ENCODE measurements around the gene DPM2. TPM values are rescaled to one million over a fixed set of nuclear protein-coding genes. Genes with fewer than 3 reads are reported as not detected.

DPM2 gene
- total RNA-seq, 1 donor from 2014 or later, result 12.1 TPM

GRCh38 chr9:127899128-127899943, 38.3 kb downstream of the DPM2 start, which contains the start of gene ST6GALNAC6:
ST6GALNAC6 (minus strand) TSS chr9:127899603; CDS start chr9:127897981, 1,622 bp downstream.
- DNase-seq (ENCODE audit: low read depth, low spot score), result no peak

- DNase-seq (ENCODE audit: low read depth, low spot score), result no peak
These were observed 39.1 kb downstream of the DPM2 start for GRCh38 chr9:127898433-127899127.

GRCh38 chr9:127897193-127897692, 40.4 kb downstream of the DPM2 start:
- DNase-seq (ENCODE audit: low read depth, low spot score), result no peak

GRCh38 chr9:127896395-127897192, 41.1 kb downstream of the DPM2 start:
- DNase-seq (ENCODE audit: low read depth, low spot score), result no peak

- no peak for DNase-seq (ENCODE audit: low read depth, low spot score)
These were observed 41.8 kb downstream of the DPM2 start for GRCh38 chr9:127895811-127896210.

- DNase-seq (ENCODE audit: low read depth, low spot score), result no peak
These were observed 44.3 kb downstream of the DPM2 start for GRCh38 chr9:127893392-127893791.

- no peak for DNase-seq (ENCODE audit: low read depth, low spot score)
These were observed 44.8 kb downstream of the DPM2 start for GRCh38 chr9:127892831-127893230.

GRCh38 chr9:127890053-127890452, 47.6 kb downstream of the DPM2 start:
- no peak for DNase-seq (ENCODE audit: low read depth, low spot score)

GRCh38 chr9:127887792-127888191, 49.9 kb downstream of the DPM2 start:
- DNase-seq (ENCODE audit: low read depth, low spot score), result no peak

GRCh38 chr9:127886401-127886972, 51.2 kb downstream of the DPM2 start:
- DNase-seq (ENCODE audit: low read depth, low spot score), result no peak

- no peak for DNase-seq (ENCODE audit: low read depth, low spot score)
These were observed 52.0 kb downstream of the DPM2 start for GRCh38 chr9:127885508-127886281.

Other genes starting within 250 kb of the DPM2 start
- gene CFAP157, start 230.9 kb downstream of the DPM2 start, total RNA-seq, result not detected in 2 replicates
- gene PTRH1, start 222.2 kb downstream of the DPM2 start, total RNA-seq, result 30.0 and 40.4 TPM in 2 replicates
- not detected in 2 replicates for gene TTC16, start 221.8 kb downstream of the DPM2 start, total RNA-seq
- 5.8 and 7.8 TPM in 2 replicates for gene TOR2A, start 202.6 kb downstream of the DPM2 start, total RNA-seq
- 56.8 and 58.3 TPM in 2 replicates for gene SH2D3C, start 159.2 kb downstream of the DPM2 start, total RNA-seq
- gene CDK9, start 151.8 kb downstream of the DPM2 start, total RNA-seq, result 107 and 116 TPM in 2 replicates
- 71.4 and 104 TPM in 2 replicates for gene FPGS, start 135.0 kb downstream of the DPM2 start, total RNA-seq
- gene ENG, start 83.2 kb downstream of the DPM2 start, total RNA-seq, result 46.5 and 49.5 TPM in 2 replicates
- 50.2 and 56.2 TPM in 2 replicates for gene AK1, start 60.2 kb downstream of the DPM2 start, total RNA-seq
- 36.2 and 48.1 TPM in 2 replicates for gene ST6GALNAC6, start 38.3 kb downstream of the DPM2 start, total RNA-seq
- gene ST6GALNAC4, start 20.8 kb downstream of the DPM2 start, total RNA-seq, result 62.0 and 69.0 TPM in 2 replicates
- gene PIP5KL1, start 7.1 kb downstream of the DPM2 start, total RNA-seq, result 0.21 and 0.79 TPM in 2 replicates
- gene EEIG1, start 43.1 kb upstream of the DPM2 start, total RNA-seq, result 4.4 and 5.2 TPM in 2 replicates
- gene NAIF1, start 129.5 kb upstream of the DPM2 start, total RNA-seq, result 10.1 and 16.3 TPM in 2 replicates
- gene SLC25A25, start 130.4 kb upstream of the DPM2 start, total RNA-seq, result 14.7 and 25.1 TPM in 2 replicates
- 103 and 129 TPM in 2 replicates for gene PTGES2, start 189.9 kb upstream of the DPM2 start, total RNA-seq
- gene LCN2, start 211.6 kb upstream of the DPM2 start, total RNA-seq, result not detected in 2 replicates
- gene BBLN, start 222.4 kb upstream of the DPM2 start, total RNA-seq, result 20.6 and 31.5 TPM in 2 replicates